ENCODE data around the gene RALGPS1.

RALGPS1 gene

GRCh38 chr9:126904586-126904985, 10.0 kb upstream of the RALGPS1 start:
- no peak for DNase-seq (ENCODE audit: low read depth, low spot score)

- no peak for DNase-seq (ENCODE audit: low read depth, low spot score)
Observed at GRCh38 chr9:126906091-126906490, 8.5 kb upstream of the RALGPS1 start.

DNA sequence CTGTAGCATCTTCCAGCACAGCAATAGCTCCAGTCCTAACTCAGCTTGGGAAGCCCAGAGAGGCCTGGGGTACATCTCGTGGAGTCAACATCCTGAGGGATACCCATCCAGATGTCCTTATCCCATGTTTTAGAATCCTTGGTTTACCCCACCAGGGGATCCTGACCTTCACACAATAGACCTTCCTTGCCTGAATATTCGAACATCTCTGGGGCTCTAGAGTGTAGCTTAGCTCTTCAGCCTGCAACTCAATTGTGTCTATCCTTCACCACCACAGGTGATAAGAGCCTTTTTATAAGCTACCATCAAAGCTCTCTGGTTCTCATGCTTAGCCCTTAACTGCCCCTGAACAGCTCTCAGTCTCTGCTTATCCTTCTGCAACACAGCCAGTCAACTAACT, 7.5 kb upstream of the RALGPS1 start:
- DNase-seq (ENCODE audit: low read depth, low spot score) = no peak

DNA sequence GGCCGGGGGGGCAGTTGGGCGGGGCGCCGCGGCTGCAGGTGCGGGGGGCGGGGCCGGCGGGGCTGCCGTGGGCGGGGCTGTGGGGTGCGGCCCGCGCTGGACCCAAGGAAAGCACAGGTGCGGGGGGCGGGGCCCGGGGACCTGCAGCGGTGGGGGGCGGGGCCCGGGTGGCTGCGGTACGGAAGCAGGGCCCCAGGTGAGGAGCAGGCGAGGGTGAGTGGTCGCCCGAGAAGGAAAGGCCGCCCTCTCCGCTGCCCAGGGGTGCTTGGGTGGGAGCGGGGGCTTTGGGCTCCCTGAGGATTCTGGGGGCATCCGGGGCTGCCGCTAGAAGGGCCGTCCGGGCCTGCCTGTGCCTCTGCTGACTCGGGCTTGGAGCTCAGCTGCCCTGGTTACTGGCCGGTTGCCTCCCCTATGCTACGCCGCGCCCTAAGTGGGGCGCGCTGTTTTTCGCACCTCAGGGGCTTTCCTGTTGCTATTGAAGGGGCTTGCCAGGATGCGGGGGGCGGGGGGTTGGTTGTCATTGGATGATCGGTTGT, 767 bp downstream of the RALGPS1 start:
- DNase-seq (ENCODE audit: low read depth, low spot score) = no peak

DNA sequence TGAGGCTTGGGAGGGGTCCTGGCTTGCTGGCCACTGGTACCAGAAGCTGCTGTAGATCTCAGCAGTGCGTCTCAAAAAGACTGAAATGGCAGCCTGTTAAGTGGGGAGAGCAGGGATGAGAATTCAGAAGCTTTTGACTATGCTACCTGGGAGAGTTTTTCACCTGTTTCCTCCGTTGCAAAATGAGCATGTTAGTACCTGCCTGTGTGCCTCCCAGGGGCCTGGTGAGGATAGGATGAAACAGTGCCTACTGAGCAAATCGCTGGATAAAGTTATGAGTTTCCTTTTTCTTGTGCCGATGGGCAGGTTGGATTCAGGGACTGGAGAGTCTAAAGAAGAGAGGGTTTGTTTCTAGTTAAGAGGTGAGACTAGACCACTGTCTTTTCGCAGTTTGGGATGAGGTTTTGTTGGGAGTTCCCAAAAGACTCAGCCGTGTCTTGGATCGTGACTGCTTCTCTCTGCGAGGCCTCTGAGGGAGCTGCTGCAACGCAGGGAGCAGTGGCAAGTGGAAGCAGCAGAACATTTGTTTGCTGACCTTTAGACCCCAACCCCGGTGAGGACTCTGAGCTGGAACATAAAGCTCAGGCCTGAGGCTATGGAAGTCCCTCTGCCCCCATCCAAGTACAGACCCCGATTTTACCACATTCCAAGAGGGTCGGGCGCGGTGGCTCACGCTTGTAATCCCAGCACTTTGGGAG, 1.4 kb downstream of the RALGPS1 start:
- no peak for DNase-seq (ENCODE audit: low read depth, low spot score)

DNA sequence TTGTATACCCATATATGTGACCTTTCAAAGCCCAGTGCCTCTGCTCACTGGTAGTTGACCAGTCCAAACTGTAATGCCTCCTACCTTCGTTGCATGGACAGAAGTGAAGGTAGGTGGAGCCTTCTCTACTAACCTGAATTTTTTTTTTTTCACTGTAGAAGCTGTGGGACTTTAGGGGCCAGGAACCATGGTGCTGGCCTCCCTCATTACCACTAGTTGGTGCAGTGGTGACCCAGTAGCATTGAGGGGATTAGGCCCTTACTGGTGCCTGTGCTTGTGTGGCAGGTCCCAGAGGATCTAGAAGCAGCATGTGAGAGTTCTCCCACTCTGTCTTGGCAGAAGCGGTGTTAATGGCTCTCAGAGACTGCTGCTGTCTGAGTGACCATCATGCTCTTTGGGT, 2.3 kb downstream of the RALGPS1 start:
- no peak for DNase-seq (ENCODE audit: low read depth, low spot score)

- DNase-seq (ENCODE audit: low read depth, low spot score) = no peak
Observed at GRCh38 chr9:126919193-126919592, 4.6 kb downstream of the RALGPS1 start.

DNA sequence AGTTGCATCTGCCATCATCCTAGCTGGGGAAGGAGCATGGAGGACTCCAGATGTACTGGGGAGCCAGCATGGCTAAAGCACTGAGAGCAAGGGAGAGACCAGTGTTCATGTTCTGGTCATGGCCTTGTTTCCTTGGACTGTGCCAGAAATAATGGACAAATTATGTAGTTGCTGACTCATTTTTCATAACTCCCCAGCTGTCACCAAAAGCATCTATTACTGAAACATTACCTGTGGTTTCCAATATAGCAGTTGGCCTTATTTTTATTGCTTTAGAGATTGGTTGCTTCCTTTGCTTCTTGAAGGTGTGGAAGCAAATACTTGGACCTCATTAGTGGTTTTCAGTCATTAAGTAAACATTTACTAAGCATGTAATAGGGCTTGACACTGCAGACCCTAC, 11.3 kb downstream of the RALGPS1 start:
- no peak for DNase-seq (ENCODE audit: low read depth, low spot score)

DNA sequence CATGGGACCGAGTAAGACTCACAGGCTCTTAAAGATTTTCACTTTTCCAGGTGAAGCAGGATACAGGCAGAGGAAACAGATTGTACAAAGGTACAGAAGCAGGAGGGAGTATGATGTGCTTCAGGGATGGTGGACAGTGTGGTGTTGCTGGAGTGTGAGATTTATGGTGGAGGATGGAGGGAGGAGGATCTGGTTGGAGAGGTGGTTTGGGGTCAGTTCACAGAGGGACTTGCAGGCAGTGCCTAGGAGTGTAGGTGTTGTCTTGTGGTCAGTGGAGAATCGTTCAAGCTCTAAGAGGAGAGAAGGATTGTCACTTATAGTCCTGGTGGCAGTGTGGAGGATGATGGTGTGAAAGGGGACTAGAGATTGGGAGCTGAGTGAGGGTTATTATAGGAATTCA, 11.8 kb downstream of the RALGPS1 start:
- DNase-seq (ENCODE audit: low read depth, low spot score) = no peak

GRCh38 chr9:126927419-126927818, 12.8 kb downstream of the RALGPS1 start:
- DNase-seq (ENCODE audit: low read depth, low spot score) = no peak

GRCh38 chr9:126932871-126933321, 18.3 kb downstream of the RALGPS1 start:
- no peak for DNase-seq (ENCODE audit: low read depth, low spot score)

DNA sequence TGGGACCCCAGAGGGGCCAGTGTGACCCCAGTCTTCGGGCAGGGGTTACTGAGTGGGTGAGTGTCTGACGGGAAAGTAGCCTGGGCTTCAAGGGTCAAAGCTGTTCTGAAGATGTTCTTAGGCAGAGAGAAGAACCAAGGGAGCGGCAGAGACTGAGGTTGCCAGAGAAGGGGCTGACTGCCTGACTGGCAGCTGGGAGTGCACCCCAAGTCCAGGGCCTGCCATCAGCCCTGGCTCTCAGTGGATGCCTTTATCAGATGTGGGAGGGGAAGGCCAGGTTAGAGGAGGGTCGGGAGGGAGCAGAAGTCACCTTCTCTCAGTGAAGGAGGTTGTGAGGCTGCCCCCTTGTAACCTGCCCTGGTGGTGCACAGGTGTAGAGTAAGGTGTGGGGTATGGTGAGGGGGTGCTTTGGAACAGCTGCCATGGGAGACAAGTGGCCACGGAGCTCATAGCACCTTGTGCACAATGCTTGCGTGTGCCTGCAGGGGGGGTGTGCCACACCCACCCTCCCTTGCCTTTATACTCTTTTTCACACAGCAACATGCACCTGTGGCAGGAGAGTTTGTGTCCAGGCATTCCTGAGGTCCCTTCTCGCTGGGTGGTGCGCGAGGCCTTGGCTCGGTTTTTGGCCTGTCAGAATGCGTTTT, 18.9 kb downstream of the RALGPS1 start:
- DNase-seq (ENCODE audit: low read depth, low spot score) = no peak

DNA sequence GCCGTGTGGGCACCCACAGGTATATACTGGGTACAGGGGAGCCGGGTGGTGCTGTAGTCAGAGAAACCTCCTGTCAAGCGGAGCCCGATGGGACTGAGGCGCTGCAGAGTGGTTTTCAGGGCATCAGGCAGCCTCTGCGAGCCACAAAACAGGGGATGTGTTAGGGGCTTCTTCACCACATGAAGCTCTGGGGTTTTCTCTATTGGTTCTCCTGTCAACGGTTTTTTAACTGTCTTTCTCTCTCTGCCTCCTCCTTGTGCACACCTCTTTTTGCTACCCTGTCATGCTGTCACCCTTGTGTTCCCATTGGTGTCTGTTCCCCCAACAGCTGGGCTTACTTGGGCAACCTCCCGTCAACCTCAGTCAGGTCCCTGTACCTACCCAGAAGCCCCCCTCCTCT, 19.9 kb downstream of the RALGPS1 start:
- DNase-seq (ENCODE audit: low read depth, low spot score) = no peak

GRCh38 chr9:126935630-126936029, 21.0 kb downstream of the RALGPS1 start:
- DNase-seq (ENCODE audit: low read depth, low spot score) = no peak

DNA sequence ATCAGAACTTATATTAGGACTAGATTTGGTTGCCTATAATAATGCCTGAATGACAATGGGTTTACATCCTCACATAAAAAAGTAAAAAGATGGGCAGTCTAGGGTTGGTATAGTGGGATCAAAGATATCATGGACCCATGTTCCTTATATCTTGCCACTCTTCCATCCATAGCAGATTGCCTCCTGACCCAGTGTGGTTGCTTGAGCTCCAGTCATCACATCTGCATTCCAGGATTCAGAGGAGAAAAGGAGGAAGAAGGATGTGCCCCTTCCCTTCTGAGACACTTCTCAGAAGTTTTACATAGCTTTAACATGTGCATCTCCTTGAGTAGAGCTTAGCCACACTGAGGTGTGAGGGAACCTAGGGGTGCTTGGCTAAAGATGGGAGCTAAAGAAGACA, 22.9 kb downstream of the RALGPS1 start:
- DNase-seq (ENCODE audit: low read depth, low spot score) = no peak

DNA sequence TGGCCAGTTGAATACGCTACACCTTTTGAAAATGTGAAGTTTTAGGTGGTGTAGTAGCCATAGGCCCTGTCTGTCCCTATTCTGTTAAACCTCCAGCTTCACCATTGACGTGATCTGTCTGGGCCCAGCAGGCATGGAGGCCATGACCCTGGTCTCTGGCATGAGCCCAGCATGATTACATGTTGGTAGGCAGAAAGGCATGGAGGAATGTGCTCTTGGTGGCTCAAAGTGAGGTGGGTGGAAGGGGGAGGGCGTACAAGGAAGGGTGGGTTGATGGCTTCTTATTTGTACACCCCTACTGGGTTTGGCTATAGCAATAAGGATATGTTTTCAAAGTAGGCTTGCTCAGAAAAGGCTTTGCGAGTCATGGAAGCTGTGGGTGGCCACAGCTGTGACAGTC, 23.7 kb downstream of the RALGPS1 start:
- no peak for DNase-seq (ENCODE audit: low read depth, low spot score)

DNA sequence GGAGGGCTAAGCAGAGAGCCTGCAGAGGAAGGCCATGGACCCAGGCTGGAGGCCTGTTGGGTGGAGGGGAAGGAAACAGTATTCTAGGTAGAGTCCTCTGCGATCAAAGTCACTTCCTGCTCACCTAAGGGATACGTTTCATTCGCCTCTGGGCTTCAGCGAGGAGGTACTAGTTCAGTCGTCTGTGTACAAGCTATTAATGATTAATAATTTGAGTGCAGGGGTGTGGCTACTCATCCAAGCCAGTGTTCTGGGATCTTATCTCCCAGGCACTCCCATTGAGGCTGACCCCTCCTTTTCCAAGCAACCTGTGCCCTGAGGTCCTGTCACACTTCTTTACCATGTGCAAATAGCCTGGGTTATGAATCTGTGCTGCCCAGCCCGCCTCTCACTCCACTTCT, 25.2 kb downstream of the RALGPS1 start:
- no peak for DNase-seq (ENCODE audit: low read depth, low spot score)

DNA sequence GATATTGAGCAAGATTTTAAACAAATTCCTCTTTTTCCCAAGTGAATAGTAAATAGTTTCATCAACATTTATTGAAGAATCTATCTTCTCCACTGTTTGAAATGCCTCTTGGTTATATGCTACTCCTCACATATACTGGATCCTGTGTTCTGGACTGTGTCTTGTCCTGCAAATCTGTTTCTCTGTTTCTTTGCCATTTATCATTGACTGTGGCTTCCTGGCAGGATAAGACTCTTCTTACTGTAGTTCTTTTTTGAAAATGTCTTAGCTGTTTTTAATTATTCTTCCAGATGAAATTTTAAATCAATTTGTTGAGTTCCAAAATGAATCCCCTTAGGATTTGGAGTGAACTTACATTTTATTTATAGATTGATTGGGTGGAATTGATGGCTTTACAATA, 27.8 kb downstream of the RALGPS1 start:
- no peak for DNase-seq (ENCODE audit: low read depth, low spot score)

- no peak for DNase-seq (ENCODE audit: low read depth, low spot score)
Observed at GRCh38 chr9:126945682-126946081, 31.1 kb downstream of the RALGPS1 start.

GRCh38 chr9:126947529-126947928, 32.9 kb downstream of the RALGPS1 start:
- no peak for DNase-seq (ENCODE audit: low read depth, low spot score)

GRCh38 chr9:126952205-126952977, 37.8 kb downstream of the RALGPS1 start:
- DNase-seq (ENCODE audit: low read depth, low spot score) = no peak

GRCh38 chr9:126953041-126953809, 38.6 kb downstream of the RALGPS1 start:
- no peak for DNase-seq (ENCODE audit: low read depth, low spot score)
